NCI-H1436 treated with DMSO at 0.1 percent for 48 hours (cell line): ENCODE measurements around the gene LYZL4.

Source experiments
- DNase-seq: peaks from one replicate; lab custom pipeline; 2025; lab: John Stamatoyannopoulos, UW

LYZL4 gene, protein sequence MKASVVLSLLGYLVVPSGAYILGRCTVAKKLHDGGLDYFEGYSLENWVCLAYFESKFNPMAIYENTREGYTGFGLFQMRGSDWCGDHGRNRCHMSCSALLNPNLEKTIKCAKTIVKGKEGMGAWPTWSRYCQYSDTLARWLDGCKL

DNA sequence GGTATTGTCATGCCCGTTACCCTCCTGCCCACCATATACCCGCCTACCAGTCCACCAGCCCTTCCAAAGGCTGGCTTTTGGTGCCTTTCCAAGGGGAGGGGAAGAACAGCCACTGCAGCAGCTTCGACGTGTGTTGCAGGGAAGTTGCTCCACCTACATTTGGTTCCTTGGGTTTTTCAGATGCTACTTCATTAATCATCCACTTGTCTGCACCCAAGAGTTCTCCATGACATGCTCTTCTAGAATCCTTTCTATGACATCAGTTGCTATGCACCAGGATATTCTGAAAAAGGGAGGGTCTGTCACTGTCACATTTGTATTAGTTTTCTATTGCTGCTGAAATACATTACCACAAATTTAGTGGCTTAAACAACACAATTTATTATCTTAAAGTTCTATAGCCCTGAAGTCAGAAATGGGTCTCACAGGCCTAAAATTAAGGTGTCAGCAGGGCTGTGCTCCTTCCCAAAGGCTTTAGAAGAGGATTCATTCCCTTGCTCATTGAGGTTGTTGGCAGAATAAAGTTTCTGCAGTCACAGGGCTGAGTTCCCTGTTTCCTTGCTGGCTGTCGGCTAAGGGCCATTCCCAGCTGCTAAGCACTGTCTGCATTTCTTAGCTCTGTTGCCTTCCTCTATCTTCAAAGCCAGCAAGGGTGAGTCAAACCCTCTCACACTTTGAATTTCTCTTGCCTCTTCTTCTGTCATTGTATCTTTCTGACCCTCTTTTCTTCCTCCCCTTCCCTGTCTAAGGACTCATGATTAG lies at the start of gene LYZL4:
Gene LYZL4 (minus strand): TSS at position 241 of the 762 bp plus-strand sequence. CDS start 3,359 bp downstream, outside the sequence.
- DNase-seq, result no peak

DNA sequence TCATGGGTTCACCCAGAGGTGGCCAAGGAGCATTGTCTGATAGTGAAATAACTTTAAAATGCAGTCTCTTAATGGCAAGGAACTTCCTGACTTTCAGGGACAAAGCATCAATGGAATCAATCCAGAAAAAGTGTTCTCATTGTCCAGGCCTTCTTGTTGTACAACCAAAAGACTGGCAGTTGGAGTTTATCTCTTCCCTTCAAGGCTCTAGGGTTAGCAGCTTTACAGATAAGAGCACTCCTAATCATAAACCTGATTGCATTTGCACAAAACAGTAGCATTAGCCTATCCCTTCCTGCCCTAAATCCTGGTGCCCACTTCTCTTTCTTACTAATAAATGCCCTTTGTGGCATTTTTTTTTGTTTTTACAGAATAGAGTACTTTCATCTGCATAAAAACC lies 48.7 kb upstream of the LYZL4 start:
- no peak for DNase-seq

DNA sequence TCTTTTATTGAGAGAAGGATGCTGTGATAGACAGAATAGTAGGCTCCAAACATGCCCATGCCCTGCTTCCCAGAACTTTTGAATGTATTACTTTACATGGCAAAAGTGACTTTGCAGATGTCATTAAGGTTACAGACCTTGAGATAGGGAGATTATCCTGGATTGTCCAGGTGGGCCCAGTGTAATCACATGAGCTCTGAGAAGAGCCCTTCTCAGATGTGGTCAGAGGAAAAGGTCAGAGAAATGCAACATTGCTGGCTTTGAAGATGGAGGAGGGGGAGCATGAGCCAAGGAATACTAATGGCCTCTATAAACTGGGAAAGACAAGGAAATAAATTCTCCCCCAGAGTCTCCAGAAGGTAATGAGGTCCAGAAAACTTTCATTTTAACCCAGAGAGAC lies 45.8 kb upstream of the LYZL4 start:
- no peak for DNase-seq

DNA sequence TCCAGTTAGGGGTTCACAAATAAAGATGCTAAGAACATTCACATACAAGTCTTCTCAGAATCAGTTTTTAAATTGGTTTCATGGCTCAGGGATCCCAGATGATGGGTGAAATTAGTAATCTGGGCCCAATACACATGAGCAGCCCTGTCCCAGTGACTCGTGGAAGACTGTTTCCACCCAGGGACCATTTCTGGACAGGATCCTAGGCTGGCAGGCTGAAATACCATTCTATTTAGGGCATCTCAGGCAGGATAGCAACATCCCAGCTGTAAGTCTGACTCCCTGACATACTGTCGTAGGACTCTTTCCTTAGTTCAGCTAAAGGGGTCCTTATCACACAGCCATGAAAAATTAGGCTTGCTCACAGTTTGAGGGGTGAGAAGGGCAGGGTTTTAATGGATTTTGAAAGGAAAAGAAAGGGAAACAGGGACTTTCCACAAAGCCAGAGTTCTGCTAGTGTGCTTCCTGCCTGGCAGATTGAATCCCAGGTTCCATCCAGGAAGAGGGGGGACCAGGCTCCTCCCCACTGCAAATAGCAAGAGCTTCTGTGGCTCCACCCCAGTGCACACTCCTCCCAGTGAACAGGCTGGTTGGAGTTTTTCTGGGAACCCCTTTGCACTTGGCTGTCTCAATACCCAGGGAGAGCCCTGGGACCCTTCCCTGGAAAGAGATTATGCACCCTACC lies 41.3 kb upstream of the LYZL4 start:
- DNase-seq, result no peak

- no peak for DNase-seq
Measured at GRCh38 chr3:42451116-42451515, 40.7 kb upstream of the LYZL4 start.

DNA sequence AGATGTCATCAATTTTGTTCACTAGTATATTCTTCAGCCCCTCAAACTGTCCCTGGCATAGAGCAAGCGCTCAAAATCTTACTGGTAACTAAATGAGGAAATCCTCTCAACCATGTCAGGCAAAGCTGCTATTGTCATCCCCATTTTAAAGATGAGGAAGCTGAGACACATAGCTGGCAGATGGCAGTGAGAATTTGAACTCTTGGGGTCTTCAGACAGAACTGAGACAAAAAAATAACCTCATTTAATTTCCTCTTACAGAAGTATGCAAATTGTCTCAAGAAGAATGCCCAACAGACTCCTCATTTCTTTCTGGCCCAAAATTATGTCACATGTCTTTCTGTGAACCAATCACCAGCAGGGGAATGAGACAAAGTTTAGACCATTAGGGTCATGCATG lies 40.2 kb upstream of the LYZL4 start:
- DNase-seq, result no peak

DNA sequence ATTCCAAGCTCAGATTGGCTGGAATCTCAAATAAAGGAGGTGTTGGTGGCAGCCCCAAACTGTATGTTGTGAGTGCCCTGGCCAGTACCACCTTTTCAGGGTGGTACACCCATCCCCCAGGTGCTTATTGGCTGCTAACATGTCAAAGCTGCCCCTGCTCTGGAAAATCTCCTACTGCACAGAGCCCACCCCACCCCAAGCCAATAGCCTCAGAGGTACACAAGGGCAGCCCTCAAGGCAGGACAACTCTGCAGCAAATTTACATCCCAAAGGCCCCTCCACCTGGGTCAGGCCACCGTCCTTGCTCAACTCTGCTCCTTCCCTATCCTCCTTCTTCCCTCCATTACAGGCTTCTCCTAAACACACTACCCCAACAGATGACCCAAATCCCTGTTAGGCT lies 37.1 kb upstream of the LYZL4 start:
- DNase-seq, result no peak

GRCh38 chr3:42446111-42447050 lies 36.0 kb upstream of the LYZL4 start:
- DNase-seq, result no peak

GRCh38 chr3:42443819-42444436 lies 33.5 kb upstream of the LYZL4 start:
- DNase-seq, result peak; percentile 1

DNA sequence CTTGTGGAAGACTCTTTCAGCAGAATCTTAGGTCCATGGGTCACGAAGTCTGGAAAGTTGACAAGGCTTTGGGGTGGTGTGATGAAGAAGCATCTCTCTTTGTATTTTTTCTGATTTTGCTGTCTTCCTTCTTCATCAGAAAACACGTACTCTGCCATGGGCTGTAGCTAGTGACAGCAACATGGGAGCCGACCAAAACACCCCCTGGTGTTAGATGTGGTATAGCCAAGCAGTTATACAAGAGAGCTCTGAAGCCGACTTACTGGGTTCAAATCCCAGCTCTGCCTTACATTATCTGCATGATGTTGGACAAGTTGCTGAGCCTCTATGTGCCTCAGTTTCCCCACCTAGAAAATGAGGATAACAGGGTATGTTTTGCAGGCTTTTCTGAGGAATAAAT lies 32.9 kb upstream of the LYZL4 start:
- no peak for DNase-seq

DNA sequence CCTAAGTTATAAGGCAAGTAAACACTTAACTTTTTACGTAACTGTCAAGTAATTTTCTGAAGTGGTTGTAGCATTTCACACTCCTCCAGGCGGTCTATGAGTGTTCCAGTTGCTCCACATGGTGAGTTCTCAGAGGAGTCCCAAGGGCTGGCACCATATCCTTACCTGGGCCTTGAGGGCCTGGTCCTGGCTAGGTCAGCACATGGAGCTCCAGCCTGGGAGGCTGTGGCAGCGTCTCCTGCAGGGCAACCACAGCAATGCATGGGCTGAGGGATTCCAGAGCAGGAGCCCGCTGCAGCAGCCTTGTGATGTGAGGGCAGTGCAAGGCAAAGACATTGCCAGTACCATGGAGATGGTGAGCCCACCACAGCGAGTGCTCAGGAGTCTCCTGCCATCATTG lies 32.2 kb upstream of the LYZL4 start:
- no peak for DNase-seq

DNA sequence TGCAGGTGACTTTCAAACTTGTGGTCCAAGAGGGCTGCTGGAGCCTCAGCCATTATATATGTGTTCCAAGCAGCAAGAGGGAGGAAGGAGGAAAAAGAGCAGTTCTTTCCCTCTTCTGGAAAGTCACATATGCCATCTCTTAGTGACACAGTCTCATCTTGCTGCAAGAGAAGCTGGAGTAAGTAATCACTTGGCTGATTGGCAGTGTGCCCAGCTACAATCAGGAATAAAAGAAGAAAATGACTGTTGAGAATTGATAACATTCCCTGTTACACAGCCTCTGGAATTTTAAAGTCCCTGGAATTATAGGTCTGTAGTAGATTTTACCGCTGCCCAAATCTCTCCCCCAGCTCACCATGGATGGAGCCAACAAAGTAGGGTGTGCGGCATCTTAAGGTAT lies 31.4 kb upstream of the LYZL4 start:
- DNase-seq, result no peak

- DNase-seq, result no peak
Measured at GRCh38 chr3:42440924-42441323, 30.5 kb upstream of the LYZL4 start.

DNA sequence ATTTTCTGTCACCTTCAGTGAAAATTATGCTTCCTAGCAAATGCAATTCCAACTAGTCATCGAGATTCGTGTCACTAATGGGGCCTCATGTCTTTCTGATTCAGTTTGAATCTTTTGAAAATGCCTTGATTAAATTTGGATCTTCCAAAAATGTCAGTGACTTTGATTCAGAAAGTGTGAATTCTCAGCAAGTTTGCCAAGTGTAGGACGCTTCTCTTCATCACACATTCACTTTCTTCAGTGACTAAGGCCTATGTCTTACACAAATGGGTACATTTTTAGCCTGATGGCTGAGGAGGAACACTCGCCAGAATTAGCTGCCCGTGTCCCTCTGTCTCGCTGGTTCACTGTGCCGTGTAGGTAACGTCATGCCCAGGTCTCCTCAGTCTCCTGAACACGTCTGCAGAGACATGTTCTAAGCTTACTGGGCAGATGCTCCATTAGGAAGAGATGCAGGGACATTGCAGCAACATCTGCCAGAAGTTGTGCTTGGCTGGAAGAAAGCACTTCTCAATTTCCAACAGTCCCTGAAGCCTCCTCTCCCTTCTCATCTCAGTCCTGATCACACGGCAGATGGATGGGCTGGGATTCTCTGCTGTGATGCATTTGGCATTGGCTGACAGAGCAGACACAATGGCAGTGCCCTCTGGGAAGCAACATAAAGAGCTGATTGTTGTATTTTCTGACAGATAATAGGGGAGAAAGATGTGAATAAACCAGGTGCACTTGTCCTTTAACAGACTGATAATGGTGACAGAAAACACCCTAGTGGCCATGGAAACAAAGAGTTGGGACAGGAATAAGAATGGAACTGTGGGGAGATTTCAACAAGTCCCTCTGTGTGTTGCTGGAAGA lies 29.1 kb upstream of the LYZL4 start:
- no peak for DNase-seq

DNA sequence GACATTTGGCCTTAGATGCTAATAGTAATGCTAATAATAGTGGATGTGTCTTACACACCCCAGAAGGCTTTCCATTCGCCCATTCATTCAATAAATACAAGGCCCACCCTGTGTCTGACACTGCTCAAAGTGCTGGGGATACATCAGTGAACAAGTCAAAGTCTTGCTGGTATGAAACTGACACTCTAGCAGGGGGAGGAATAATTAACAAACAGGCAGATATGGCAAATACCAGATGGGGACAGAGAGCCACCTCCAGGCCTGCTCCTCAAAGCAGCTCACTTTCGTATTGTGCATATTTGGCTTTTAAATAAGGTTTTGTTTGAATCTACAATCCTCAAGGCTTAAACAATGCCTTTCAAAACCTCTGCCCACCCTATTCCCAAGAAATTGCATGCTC lies 28.3 kb upstream of the LYZL4 start:
- DNase-seq, result no peak

DNA sequence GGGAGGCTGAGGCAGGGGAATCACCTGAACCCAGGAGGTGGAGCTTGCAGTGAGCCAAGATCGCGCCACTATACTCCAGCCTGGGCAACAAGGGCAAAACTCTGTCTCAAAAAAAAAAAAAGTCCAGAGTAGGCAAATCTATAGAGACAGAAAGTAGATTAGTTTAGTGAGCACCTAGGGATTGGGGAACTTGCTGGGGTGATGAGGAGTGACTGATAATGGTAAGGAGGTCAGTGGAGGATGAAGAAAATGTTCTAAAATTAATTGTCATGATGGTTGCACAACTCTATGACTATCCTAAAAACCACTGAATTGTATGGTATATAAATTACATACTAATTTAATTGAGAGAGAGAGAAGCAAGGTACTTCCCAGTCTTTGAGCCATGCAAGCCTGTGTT lies 27.8 kb upstream of the LYZL4 start:
- DNase-seq, result no peak

DNA sequence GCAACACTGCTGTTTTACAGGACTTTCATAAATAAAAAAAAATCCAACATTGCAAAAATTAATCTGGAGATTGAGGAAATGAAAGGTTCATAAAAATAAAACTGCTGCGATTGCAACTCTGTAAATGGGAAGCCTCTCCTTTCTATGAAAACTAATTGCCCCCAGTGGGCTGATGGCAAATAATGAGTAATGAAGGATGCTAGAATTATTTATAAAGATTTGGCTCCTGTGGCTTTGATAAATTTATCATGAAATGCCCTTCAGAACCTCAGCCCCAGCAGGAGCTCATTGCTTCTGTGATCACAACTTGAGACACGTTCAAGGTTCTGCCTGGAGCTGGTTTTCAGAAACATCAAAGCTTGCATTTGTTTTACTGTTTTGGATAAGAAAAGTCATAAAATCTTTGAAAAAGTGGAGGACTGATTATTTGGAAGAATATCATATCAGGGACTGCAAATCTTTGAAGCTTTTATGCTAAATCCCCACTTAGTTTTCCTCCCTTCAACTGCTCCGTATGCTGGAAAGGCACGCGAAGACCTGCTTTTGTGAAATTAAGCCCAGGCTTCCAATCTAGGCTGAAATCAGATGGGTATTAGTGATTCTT lies 24.5 kb upstream of the LYZL4 start:
- DNase-seq, result no peak

DNA sequence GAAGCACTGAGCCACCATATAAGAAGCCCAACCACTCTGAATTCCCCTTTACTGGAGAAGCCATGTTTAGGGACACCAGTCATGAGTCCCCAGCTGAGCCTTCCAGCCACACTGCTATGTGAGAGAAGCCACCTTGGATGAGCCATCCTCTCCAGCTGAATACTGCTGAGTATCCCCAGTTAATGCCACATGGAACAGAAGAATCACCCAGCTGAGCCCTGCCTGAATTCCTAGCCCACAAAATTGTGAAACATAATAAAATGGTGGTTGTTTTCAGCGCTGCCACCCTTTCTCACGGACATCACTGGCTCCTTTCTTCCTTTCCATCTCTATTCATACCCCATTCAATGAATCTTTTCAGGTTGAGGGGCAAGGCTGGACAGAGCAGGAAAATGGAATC lies 22.1 kb upstream of the LYZL4 start:
- DNase-seq, result no peak

DNA sequence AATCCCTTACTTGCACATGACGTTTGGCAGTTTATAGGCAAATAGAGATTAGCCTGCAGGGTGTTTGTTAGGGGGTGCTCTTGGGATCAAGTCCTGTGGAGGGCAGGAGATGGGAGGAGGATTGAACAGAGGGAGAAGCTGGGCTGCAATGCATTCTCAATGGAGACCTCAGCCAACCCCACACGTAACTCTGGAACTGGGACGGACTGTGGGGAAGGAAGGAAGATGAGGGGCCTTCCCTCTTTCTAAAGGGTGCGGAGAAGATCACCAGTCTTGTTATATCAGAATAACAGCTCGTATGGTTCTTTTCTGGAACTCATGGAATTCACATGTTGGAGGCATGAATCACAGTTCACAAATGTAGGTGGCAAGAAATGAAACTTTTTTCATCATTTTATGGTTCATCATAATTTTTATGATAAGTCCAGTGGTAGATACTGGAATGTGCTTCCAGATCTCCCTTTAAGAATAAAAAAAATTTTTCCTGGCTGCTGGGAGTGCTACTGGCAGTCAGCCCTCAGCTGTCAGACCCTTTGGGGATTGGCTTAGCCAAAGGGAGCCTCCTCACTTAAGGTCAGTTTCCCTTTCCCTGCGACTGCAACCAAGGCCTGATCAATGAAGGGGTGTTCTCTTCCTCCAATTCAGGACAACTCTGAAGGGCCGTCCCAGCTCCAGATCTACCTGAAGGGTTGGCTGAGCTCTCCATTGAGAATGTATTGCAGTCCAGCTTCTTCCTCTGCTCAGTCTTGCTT lies 20.5 kb upstream of the LYZL4 start:
- DNase-seq, result no peak

DNA sequence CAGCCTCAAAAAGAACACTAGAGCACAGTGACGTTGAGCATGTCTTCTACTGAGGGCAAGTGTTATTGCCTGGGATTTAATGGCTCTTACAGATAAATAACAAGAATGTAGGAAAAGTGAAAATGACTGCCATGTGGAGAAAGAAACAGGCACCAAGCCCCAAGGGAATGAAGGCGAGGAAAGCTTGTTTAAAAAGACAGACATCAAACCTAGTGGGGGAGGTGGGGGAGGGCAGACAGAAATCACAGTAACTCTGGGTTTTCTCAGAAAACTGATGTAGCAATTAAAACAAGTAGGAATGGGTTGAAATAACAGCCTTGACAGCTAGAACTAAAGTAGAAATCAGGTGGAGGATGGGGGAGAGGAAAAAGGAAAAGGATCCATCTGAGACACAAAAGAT lies 18.4 kb upstream of the LYZL4 start:
- no peak for DNase-seq
